AG04450 (cell line): ENCODE results near the gene PRSS35. TPM values are rescaled to one million over a fixed set of nuclear protein-coding genes. Genes with fewer than 3 reads are reported as not detected.

ENCODE experiments used
- CTCF ChIA-PET: fragments of 300-600, 350-600 bp; formaldehyde crosslinking; extraction: SDS; loops from one replicate; lab custom pipeline; 2022; ENCODE audit warnings: antibody characterized with exemption, inconsistent platforms; lab: Charles Lee
- POLR2A ChIA-PET: fragments of 350-600 bp; formaldehyde crosslinking; extraction: SDS; loops from one replicate; lab custom pipeline; 2021; ENCODE audit warnings: antibody characterized with exemption, inconsistent platforms; lab: Yijun Ruan, JAX
- DNase-seq: peaks from one replicate; pipeline ENCODE4 v3.0.0-alpha.2; 2011; ENCODE audit warnings: low read depth, low spot score
- H3K27ac ChIP-seq: one replicate; pipeline ENCODE4 v1.5.1; 2012; ENCODE audit warnings: low read depth, low read length, control low read depth
- H3K27me3 ChIP-seq: one replicate; pipeline ENCODE4 v1.6.0; 2012; ENCODE audit warnings: low read length; ENCODE audit not compliant: control insufficient read depth, insufficient read depth
- H3K4me3 ChIP-seq: 2 replicates; pipeline ENCODE4 v1.5.1; 2011; ENCODE audit warnings: mild to moderate bottlenecking, low read depth, low read length, control low read depth
- H3K9me3 ChIP-seq: 2 replicates; pipeline ENCODE4 v1.5.1; 2012; ENCODE audit warnings: low read length; ENCODE audit not compliant: control insufficient read depth, insufficient read depth
- polyA plus RNA-seq: library from polyadenylated mRNA; depleted of rRNA; stranded (reverse); fragments of >200 nt; gene quantifications from 2 replicates; pipeline ENCODE4 v1.2.3, GENCODE V29; 2011
- TF ChIP-seq, protein P1 (sequence below): IDR thresholded peaks from 2 replicates; pipeline ENCODE4 v1.5.1; 2011; ENCODE audit warnings: low read depth, low read length, control low read depth, inconsistent platforms

PRSS35 gene
- polyA plus RNA-seq, 1 experiment = 7.3 TPM

DNA sequence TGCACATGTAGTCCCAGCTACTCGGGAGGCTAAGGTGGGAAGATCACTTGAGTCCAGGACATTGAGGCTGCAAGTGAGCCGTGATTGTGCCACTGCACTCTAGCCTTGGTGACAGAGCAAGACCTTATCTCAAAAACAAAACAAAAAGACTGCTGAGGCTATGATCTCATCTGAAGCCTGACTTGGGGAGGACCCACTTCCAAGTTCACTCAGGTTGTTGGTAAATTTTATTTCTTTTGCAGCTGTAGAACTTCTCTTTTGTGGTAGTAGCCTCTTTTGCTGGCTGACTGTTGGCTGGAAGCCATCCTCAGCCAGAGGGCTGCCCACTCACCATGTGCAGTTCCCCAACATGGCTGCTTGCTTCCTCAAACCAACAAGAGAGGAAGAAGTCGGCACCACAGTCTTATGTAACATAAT, 44.7 kb upstream of the PRSS35 start:
- ChIA-PET POLR2A (no interaction called here), CTCF (no interaction called here)
- no peaks in the 10 kb centered on the region for H3K27me3 ChIP-seq
- TF ChIP-seq, protein P1, sequence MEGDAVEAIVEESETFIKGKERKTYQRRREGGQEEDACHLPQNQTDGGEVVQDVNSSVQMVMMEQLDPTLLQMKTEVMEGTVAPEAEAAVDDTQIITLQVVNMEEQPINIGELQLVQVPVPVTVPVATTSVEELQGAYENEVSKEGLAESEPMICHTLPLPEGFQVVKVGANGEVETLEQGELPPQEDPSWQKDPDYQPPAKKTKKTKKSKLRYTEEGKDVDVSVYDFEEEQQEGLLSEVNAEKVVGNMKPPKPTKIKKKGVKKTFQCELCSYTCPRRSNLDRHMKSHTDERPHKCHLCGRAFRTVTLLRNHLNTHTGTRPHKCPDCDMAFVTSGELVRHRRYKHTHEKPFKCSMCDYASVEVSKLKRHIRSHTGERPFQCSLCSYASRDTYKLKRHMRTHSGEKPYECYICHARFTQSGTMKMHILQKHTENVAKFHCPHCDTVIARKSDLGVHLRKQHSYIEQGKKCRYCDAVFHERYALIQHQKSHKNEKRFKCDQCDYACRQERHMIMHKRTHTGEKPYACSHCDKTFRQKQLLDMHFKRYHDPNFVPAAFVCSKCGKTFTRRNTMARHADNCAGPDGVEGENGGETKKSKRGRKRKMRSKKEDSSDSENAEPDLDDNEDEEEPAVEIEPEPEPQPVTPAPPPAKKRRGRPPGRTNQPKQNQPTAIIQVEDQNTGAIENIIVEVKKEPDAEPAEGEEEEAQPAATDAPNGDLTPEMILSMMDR = no peak
- no peak for DNase-seq
- no peaks in the 10 kb centered on the region for H3K9me3 ChIP-seq
- H3K4me3 ChIP-seq = no peak overlapping the region
- H3K27ac ChIP-seq = no peak overlapping the region

DNA sequence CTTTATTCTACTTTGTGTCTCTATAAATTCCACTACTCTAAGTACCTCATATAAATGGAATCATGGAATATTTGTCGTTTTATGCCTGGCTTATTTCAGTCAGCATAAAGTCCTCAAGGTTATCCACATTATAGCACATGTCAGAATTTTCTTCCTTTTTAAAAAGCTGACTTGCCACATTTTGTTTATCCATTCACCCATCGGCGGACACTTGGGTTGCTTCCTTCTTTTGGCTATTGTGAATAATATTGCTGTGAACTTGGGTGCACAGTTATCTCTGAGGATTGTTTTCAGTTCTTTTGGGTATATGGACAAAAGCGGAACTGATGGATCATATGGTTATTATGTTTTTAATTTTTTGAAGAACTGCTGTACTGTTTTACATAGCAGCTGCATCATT, 42.3 kb upstream of the PRSS35 start:
- no peak for DNase-seq
- H3K9me3 ChIP-seq = no peaks in the 10 kb centered on the region
- POLR2A ChIA-PET = no interaction called here
- TF ChIP-seq, protein P1 = no peak
- H3K27ac ChIP-seq = no peak overlapping the region
- H3K4me3 ChIP-seq = no peak overlapping the region
- H3K27me3 ChIP-seq = no peaks in the 10 kb centered on the region
- CTCF ChIA-PET = no interaction called here

DNA sequence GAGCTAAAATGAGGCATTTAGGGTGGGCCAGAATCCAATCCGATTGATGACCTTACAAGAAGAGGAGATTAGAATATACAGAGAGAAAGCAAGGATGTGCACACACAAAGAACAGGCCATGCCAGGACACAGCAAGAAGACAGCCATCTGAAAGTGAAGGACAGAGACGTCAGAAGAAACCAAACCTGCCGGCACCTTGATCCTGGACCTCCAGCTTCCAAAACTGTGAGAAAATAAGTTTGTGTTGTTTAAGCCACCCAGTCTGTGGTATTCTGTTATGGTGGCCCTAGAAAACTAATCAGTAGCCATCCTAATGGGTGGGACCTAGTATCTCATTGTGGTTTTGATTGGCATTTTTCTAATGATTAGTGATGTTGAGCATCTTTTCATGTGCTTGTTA, 41.7 kb upstream of the PRSS35 start:
- ChIA-PET CTCF (no interaction called here), POLR2A (no interaction called here)
- Histone ChIP-seq H3K27me3 (no peaks in the 10 kb centered on the region), H3K4me3 (no peak overlapping the region), H3K27ac (no peak overlapping the region), H3K9me3 (no peaks in the 10 kb centered on the region)
- TF ChIP-seq, protein P1 = no peak
- no peak for DNase-seq

DNA sequence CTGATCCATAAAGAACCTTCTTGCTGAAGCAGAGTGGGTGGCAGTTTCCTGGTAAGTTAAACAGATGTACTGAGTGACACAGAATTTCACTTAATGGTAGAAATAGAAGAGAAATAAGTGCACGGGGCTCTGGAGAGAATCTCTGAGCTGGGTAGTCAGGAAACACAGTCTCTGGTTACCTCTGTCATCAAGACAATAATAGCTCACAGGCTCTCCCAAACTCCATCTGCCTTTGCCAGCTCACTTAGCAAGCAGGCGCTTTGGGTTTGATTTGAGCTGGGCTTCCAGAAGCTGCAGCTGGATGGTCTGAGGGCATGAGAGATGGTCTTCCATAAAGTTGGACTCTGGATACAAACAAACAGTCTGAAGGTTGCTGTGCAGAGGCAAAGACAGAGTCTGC, 39.6 kb upstream of the PRSS35 start:
- TF ChIP-seq, protein P1 = no peak
- H3K9me3 ChIP-seq = no peaks in the 10 kb centered on the region
- H3K27ac ChIP-seq = no peak overlapping the region
- CTCF ChIA-PET = no interaction called here
- DNase-seq = no peak
- POLR2A ChIA-PET = no interaction called here
- no peak overlapping the region for H3K4me3 ChIP-seq
- no peaks in the 10 kb centered on the region for H3K27me3 ChIP-seq

DNA sequence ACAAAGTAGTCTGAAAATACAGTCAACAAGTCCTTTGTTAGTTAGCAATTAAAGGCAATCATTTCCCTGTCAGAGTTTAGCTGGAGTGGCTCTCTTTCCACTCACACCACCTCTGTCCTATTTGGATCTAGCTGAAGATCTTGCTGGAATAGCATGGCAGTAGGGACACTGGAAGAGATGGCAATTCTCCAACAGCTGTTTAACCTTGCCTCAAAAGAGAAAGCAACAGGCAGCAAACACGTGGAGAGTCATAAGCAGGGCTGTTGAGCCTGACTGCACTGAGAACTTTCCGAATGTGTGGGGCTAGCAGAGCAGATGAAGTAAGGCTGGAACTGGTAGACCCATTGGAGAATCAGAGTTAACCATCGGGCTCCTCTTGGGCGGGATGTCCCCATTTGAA, 38.0 kb upstream of the PRSS35 start:
- DNase-seq = no peak
- Histone ChIP-seq H3K4me3 (no peak overlapping the region), H3K9me3 (no peaks in the 10 kb centered on the region), H3K27me3 (no peaks in the 10 kb centered on the region), H3K27ac (no peak overlapping the region)
- CTCF ChIA-PET = no interaction called here
- TF ChIP-seq, protein P1 = no peak
- POLR2A ChIA-PET = no interaction called here
